Glutamatergic neuron (in vitro differentiated cells): ENCODE measurements around the gene CXorf51A. TPM values are rescaled to one million over a fixed set of nuclear protein-coding genes. Genes with fewer than 3 reads are reported as not detected.
"Not testable (repeated sequence)": the region's sequence is repeated elsewhere in the genome, so short reads cannot be mapped to it uniquely, and the experiment has no call there.

Experiments
- DNase-seq: peaks from one replicate; pipeline ENCODE4 v3.0.0; 2022
- H3K27ac Mint-ChIP-seq: one replicate; pipeline ENCODE4 v1.8.0; 2020; ENCODE audit warnings: mild to moderate bottlenecking, mixed read lengths, inconsistent platforms; ENCODE audit not compliant: unreplicated experiment
- H3K27me3 Mint-ChIP-seq: one replicate; pipeline ENCODE4 v1.8.0; 2020; ENCODE audit warnings: mild to moderate bottlenecking, moderate library complexity, mixed read lengths, inconsistent platforms; ENCODE audit not compliant: unreplicated experiment
- H3K36me3 Mint-ChIP-seq: one replicate; pipeline ENCODE4 v1.8.0; 2020; ENCODE audit warnings: mild to moderate bottlenecking, mixed read lengths, inconsistent platforms; ENCODE audit not compliant: unreplicated experiment
- H3K4me1 Mint-ChIP-seq: one replicate; pipeline ENCODE4 v1.8.0; 2020; ENCODE audit warnings: mild to moderate bottlenecking, low read depth, mixed read lengths, inconsistent platforms; ENCODE audit not compliant: unreplicated experiment
- H3K4me3 Mint-ChIP-seq: one replicate; pipeline ENCODE4 v1.8.0; 2020; ENCODE audit warnings: mild to moderate bottlenecking, mixed read lengths, inconsistent platforms; ENCODE audit not compliant: unreplicated experiment
- H3K9me3 Mint-ChIP-seq: one replicate; pipeline ENCODE4 v1.8.0; 2020; ENCODE audit warnings: mild to moderate bottlenecking, moderate library complexity, mixed read lengths, inconsistent platforms; ENCODE audit not compliant: unreplicated experiment
- long read RNA-seq: library from polyadenylated mRNA; unstranded; transcript quantifications from one replicate; pipeline ENCODE4 v2.0.0, GENCODE V29; 2020; ENCODE audit not compliant: unreplicated experiment
- total RNA-seq: library from RNA; stranded (reverse); fragmentation: NEBNext Ultra II Directional; extraction: Animal tissue kit (Norgen Biotek cat#: 25700); gene quantifications from one replicate; pipeline ENCODE4 v1.2.1, GENCODE V29; 2021; ENCODE audit not compliant: unreplicated experiment
- TF ChIP-seq, protein P1 (sequence below): fragments of 200-600 bp; sonication (generic); IDR thresholded peaks from one replicate; pipeline ENCODE4 v1.5.0; 2021; ENCODE audit not compliant: partially characterized antibody, unreplicated experiment

CXorf51A gene
- total RNA-seq, result not detected
- long read RNA-seq, result 0 reads

DNA sequence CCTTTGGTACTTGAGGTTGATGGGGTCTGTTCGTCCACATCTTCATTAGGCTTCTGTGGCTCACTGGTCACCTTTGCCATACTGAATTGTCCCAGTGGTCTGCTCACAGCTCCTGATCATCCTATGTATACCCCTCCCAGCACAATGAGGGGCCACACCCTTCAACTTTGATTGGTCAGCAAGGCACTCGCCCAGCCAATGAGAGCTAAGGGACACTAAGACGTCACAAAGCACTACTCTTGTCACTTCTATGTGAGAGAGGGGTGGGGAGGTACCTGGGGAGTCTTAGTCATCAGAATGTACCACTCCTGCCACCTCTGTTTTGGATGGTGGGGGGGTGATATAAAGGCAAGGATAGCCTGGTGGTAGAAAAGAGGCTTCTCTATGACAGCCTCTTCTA is at the start of gene CXorf51A:
TSS of gene CXorf51A (minus strand) at position 101 of the 400 bp plus-strand sequence. CDS start at position 80, 21 bp downstream.
- H3K9me3 Mint-ChIP-seq, H3K4me3 Mint-ChIP-seq, H3K36me3 Mint-ChIP-seq, H3K27me3 Mint-ChIP-seq, DNase-seq, H3K4me1 Mint-ChIP-seq, H3K27ac Mint-ChIP-seq: not testable (repeated sequence)

DNA sequence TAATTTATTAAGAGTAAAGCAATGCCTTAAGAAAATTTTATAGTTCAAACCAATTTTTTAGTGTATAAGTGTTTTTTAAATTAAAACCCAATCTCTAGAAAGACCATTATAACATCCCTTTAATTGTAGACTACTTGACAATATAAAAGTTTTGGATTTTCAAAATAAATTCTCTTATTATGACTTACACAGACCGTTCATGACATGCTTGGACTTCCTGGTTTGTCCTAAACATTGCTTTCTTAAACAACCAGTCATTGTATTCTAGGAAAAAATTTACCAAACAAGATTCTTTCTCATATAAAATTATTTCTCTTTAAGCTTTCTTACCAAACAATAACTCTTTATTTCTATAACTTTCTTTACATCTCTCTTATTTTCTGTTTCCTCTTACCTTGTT is 49.0 kb upstream of the CXorf51A start:
- TF ChIP-seq, protein P1, sequence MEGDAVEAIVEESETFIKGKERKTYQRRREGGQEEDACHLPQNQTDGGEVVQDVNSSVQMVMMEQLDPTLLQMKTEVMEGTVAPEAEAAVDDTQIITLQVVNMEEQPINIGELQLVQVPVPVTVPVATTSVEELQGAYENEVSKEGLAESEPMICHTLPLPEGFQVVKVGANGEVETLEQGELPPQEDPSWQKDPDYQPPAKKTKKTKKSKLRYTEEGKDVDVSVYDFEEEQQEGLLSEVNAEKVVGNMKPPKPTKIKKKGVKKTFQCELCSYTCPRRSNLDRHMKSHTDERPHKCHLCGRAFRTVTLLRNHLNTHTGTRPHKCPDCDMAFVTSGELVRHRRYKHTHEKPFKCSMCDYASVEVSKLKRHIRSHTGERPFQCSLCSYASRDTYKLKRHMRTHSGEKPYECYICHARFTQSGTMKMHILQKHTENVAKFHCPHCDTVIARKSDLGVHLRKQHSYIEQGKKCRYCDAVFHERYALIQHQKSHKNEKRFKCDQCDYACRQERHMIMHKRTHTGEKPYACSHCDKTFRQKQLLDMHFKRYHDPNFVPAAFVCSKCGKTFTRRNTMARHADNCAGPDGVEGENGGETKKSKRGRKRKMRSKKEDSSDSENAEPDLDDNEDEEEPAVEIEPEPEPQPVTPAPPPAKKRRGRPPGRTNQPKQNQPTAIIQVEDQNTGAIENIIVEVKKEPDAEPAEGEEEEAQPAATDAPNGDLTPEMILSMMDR, result no peak
- H3K9me3 Mint-ChIP-seq, result peaks cover 4% of the 10 kb centered on the region
- no peaks in the 10 kb centered on the region for H3K36me3 Mint-ChIP-seq
- no peak overlapping the region for H3K27ac Mint-ChIP-seq
- H3K4me3 Mint-ChIP-seq, result no peak overlapping the region
- DNase-seq, result no peak
- H3K27me3 Mint-ChIP-seq, result no peaks in the 10 kb centered on the region
- no peaks in the 10 kb centered on the region for H3K4me1 Mint-ChIP-seq

DNA sequence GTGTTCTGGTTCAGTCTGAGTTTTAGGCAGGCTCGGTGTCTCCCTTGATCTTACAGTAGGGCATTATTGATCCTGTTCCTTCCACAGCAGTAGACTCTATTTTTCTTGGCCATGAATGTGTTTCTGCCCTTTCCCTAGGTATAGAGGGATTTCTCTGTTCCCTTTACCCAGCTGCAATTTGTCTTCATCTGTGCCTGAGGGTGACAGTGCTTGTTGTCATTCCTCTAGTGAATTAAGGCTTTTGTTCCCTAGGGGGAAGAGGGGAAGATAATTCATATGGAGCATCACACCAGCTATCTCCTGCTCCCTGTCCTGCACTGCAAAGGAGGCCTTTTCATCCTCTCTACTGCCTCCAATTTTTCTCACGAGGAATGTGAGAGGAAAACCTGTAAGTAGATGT is 39.7 kb upstream of the CXorf51A start:
- no peaks in the 10 kb centered on the region for H3K4me1 Mint-ChIP-seq
- H3K36me3 Mint-ChIP-seq, result no peaks in the 10 kb centered on the region
- TF ChIP-seq, protein P1, result no peak
- no peak overlapping the region for H3K4me3 Mint-ChIP-seq
- H3K27me3 Mint-ChIP-seq, result no peaks in the 10 kb centered on the region
- no peaks in the 10 kb centered on the region for H3K9me3 Mint-ChIP-seq
- H3K27ac Mint-ChIP-seq, result no peak overlapping the region
- no peak for DNase-seq

DNA sequence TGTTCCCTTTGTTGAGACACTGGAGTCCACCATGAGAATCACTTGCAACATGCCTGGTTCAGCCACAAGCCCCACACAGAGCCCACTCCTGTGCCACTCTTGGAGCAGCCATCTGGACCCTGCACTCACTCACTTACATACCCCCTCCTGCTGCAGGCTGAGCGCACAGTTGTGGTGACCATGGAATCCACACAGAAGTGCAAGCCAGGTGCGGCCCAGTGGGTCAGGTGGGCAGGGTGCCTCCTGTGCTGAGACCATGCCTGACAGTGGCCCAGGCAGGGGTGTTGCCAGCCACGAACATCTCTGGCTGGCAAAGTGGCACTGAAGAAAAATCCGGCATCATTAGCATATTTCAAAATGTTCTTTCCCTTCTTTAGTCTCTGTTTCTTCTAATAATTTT is 17.4 kb upstream of the CXorf51A start:
- H3K27me3 Mint-ChIP-seq, result no peaks in the 10 kb centered on the region
- no peaks in the 10 kb centered on the region for H3K9me3 Mint-ChIP-seq
- TF ChIP-seq, protein P1, result no peak
- H3K27ac Mint-ChIP-seq, result no peak overlapping the region
- no peak overlapping the region for H3K4me3 Mint-ChIP-seq
- H3K4me1 Mint-ChIP-seq, result no peaks in the 10 kb centered on the region
- no peaks in the 10 kb centered on the region for H3K36me3 Mint-ChIP-seq
- DNase-seq, result no peak

DNA sequence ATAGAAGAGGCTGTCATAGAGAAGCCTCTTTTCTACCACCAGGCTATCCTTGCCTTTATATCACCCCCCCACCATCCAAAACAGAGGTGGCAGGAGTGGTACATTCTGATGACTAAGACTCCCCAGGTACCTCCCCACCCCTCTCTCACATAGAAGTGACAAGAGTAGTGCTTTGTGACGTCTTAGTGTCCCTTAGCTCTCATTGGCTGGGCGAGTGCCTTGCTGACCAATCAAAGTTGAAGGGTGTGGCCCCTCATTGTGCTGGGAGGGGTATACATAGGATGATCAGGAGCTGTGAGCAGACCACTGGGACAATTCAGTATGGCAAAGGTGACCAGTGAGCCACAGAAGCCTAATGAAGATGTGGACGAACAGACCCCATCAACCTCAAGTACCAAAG is 5.1 kb downstream of the CXorf51A start, which contains the start of gene CXorf51B:
TSS of gene CXorf51B (plus strand) at position 301 of the 400 bp plus-strand sequence. CDS start at position 322, 21 bp downstream.
- H3K4me3 Mint-ChIP-seq, H3K27me3 Mint-ChIP-seq, H3K9me3 Mint-ChIP-seq, H3K4me1 Mint-ChIP-seq, DNase-seq, H3K36me3 Mint-ChIP-seq, H3K27ac Mint-ChIP-seq: not testable (repeated sequence)

Other genes starting within 250 kb of the CXorf51A start
- gene CXorf51B, start 5.0 kb downstream of the CXorf51A start, total RNA-seq, result not detected